Measurements from ENCODE around the gene TMEM255B. TPM values are rescaled to one million over a fixed set of nuclear protein-coding genes. Genes with fewer than 3 reads are reported as not detected.

TMEM255B gene
- total RNA-seq, 1 experiment from 2014 or later: 0.61 TPM

- H4K20me1 ChIP-seq (ENCODE audit: insufficient read depth): no peaks in the 10 kb centered on the region
- H2AFZ ChIP-seq: no peak overlapping the region
- no peak for DNase-seq
- H3K79me2 ChIP-seq (ENCODE audit: low read depth): no peaks in the 10 kb centered on the region
- H3K4me1 ChIP-seq (replicated peaks; ENCODE audit: insufficient read depth): peaks cover 16% of the 10 kb centered on the region
- intact Hi-C loops (cut with micrococcal nuclease; ENCODE audit: unreplicated experiment): no loop called here
- no peak overlapping the region for H3K27ac ChIP-seq
- H3K9me2 ChIP-seq (ENCODE audit: insufficient read depth): no peaks in the 10 kb centered on the region
- no peak for TF ChIP-seq EZH2 (IDR thresholded peaks at IDR 0.05; ENCODE audit: low read depth)
- no peak for TF ChIP-seq CTCF (conservative IDR thresholded peaks at IDR 0.05)
- peaks cover 55% of the 10 kb centered on the region for H3K27me3 ChIP-seq (ENCODE audit: insufficient read depth, low read depth)
- no peaks in the 10 kb centered on the region for H3K9me3 ChIP-seq (ENCODE audit: insufficient read depth, low read depth)
- H3K36me3 ChIP-seq (ENCODE audit: low read depth): no peaks in the 10 kb centered on the region
- no TSS peak for BruUV-seq (replicated peaks)
- H3K4me2 ChIP-seq: no peak overlapping the region
- ChIA-PET POLR2A (ENCODE audit: unreplicated experiment) (no interaction called here), CTCF (no interaction called here)
- H3K4me3 ChIP-seq: no peak overlapping the region
- H3F3A ChIP-seq (ENCODE audit: insufficient read depth, low read depth): peaks cover 12% of the 10 kb centered on the region
Measured at GRCh38 chr13:113740286-113740556, 18.8 kb upstream of the TMEM255B start.

- Histone ChIP-seq H3K9me3 (ENCODE audit: insufficient read depth, low read depth) (no peaks in the 10 kb centered on the region), H3K4me1 (replicated peaks; ENCODE audit: insufficient read depth) (peaks cover 16% of the 10 kb centered on the region), H2AFZ (no peak overlapping the region), H3K9me2 (ENCODE audit: insufficient read depth) (no peaks in the 10 kb centered on the region), H3K4me2 (no peak overlapping the region), H3K36me3 (ENCODE audit: low read depth) (no peaks in the 10 kb centered on the region), H3K79me2 (ENCODE audit: low read depth) (no peaks in the 10 kb centered on the region), H3K27me3 (ENCODE audit: insufficient read depth, low read depth) (peaks cover 50% of the 10 kb centered on the region), H3K4me3 (no peak overlapping the region), H3F3A (ENCODE audit: insufficient read depth, low read depth) (peaks cover 12% of the 10 kb centered on the region), H3K27ac (no peak overlapping the region), H4K20me1 (ENCODE audit: insufficient read depth) (no peaks in the 10 kb centered on the region)
- POLR2A ChIA-PET (ENCODE audit: unreplicated experiment): no interaction called here
- CTCF ChIA-PET: no interaction called here
- intact Hi-C loops (cut with micrococcal nuclease; ENCODE audit: unreplicated experiment): no loop called here
- no TSS peak for BruUV-seq (replicated peaks)
- no peak for TF ChIP-seq EZH2 (IDR thresholded peaks at IDR 0.05; ENCODE audit: low read depth)
- DNase-seq: no peak
Measured at GRCh38 chr13:113740661-113741060, 18.4 kb upstream of the TMEM255B start.

- Histone ChIP-seq H3K79me2 (ENCODE audit: low read depth) (no peaks in the 10 kb centered on the region), H3K4me2 (no peak overlapping the region), H3K4me3 (no peak overlapping the region), H4K20me1 (ENCODE audit: insufficient read depth) (no peaks in the 10 kb centered on the region), H3K4me1 (replicated peaks; ENCODE audit: insufficient read depth) (peaks cover 16% of the 10 kb centered on the region), H3K27me3 (ENCODE audit: insufficient read depth, low read depth) (peaks cover 44% of the 10 kb centered on the region), H2AFZ (no peak overlapping the region), H3K9me2 (ENCODE audit: insufficient read depth) (no peaks in the 10 kb centered on the region), H3F3A (ENCODE audit: insufficient read depth, low read depth) (peaks cover 15% of the 10 kb centered on the region), H3K36me3 (ENCODE audit: low read depth) (no peaks in the 10 kb centered on the region), H3K9me3 (ENCODE audit: insufficient read depth, low read depth) (no peaks in the 10 kb centered on the region), H3K27ac (no peak overlapping the region)
- no peak for DNase-seq
- no peak for TF ChIP-seq EZH2 (IDR thresholded peaks at IDR 0.05; ENCODE audit: low read depth)
- TF ChIP-seq CTCF (conservative IDR thresholded peaks at IDR 0.05): no peak
- ChIA-PET POLR2A (ENCODE audit: unreplicated experiment) (interaction anchor here (0.5 kb wide), 1 partner anchor 52 kb away, joined by 7 read pairs; no protein-coding TSS in a partner anchor), CTCF (interaction anchor here (0.6 kb wide), 1 partner anchor 1130 kb away, joined by 3 read pairs; no protein-coding TSS in a partner anchor)
- intact Hi-C loops (cut with micrococcal nuclease; ENCODE audit: unreplicated experiment): no loop called here
- BruUV-seq (replicated peaks): no TSS peak
Measured at GRCh38 chr13:113741191-113741668, 17.8 kb upstream of the TMEM255B start.

- peaks cover 17% of the 10 kb centered on the region for H3F3A ChIP-seq (ENCODE audit: insufficient read depth, low read depth)
- no peaks in the 10 kb centered on the region for H3K9me3 ChIP-seq (ENCODE audit: insufficient read depth, low read depth)
- ChIA-PET POLR2A (ENCODE audit: unreplicated experiment) (interaction anchor here (0.5 kb wide), 1 partner anchor 51 kb away, joined by 7 read pairs; no protein-coding TSS in a partner anchor), CTCF (interaction anchor here (0.6 kb wide), 1 partner anchor 1131 kb away, joined by 3 read pairs; no protein-coding TSS in a partner anchor)
- BruUV-seq (replicated peaks): no TSS peak
- peak overlapping the region; percentile 52 for H3K4me2 ChIP-seq
- peaks cover 41% of the 10 kb centered on the region for H3K27me3 ChIP-seq (ENCODE audit: insufficient read depth, low read depth)
- H3K9me2 ChIP-seq (ENCODE audit: insufficient read depth): no peaks in the 10 kb centered on the region
- no peaks in the 10 kb centered on the region for H3K36me3 ChIP-seq (ENCODE audit: low read depth)
- H3K27ac ChIP-seq: no peak overlapping the region
- 0 out of 2 replicates have a peak overlapping the region, but pooled peaks have one; percentile 18 for H2AFZ ChIP-seq
- TF ChIP-seq EZH2 (IDR thresholded peaks at IDR 0.05; ENCODE audit: low read depth) (no peak), CTCF (conservative IDR thresholded peaks at IDR 0.05) (no peak; the same call in 1 of the 2 replicates)
- peaks cover 16% of the 10 kb centered on the region for H3K4me1 ChIP-seq (replicated peaks; ENCODE audit: insufficient read depth)
- peak; percentile 61 to 69 for DNase-seq
- no peaks in the 10 kb centered on the region for H3K79me2 ChIP-seq (ENCODE audit: low read depth)
- no peaks in the 10 kb centered on the region for H4K20me1 ChIP-seq (ENCODE audit: insufficient read depth)
- intact Hi-C loops (cut with micrococcal nuclease; ENCODE audit: unreplicated experiment): no loop called here
- H3K4me3 ChIP-seq: no peak overlapping the region
Measured at GRCh38 chr13:113742000-113742441, 17.0 kb upstream of the TMEM255B start.
